Body of pancreas (tissue), 4 donors: ENCODE results near the gene WWOX. TPM values are rescaled to one million over a fixed set of nuclear protein-coding genes. Genes with fewer than 3 reads are reported as not detected.

Source experiments
- ATAC-seq: fragments of 150-250 bp; one replicate; pipeline ENCODE4 v1.9.1; 2016
- DNase-seq, 4 donors: peaks; one replicate each; pipeline ENCODE4 v3.0.0-alpha.2; 2019
- H3K27ac ChIP-seq, 4 donors: fragments of 200-600 bp; sonication (generic); 1 replicate in 3 of 4; 2 replicates in 1 of 4; pipeline versions ENCODE4 v1.5.1 to v1.6.1; 2016 to 2019; ENCODE audit warnings: mild to moderate bottlenecking in 1 of 4, mixed read lengths in 1 of 4, moderate library complexity in 1 of 4
- H3K27me3 ChIP-seq, 2 donors: fragments of 200-600 bp; sonication (generic); one replicate each; pipeline ENCODE4 v1.6.0; 2016; ENCODE audit warnings: mild to moderate bottlenecking in 1 of 2
- H3K36me3 ChIP-seq, 2 donors: fragments of 200-600 bp; sonication (generic); replicated peaks in 1 of 2; 2 replicates each; pipeline ENCODE4 v1.5.1; 2016; ENCODE audit warnings: low read depth in 2 of 2; ENCODE audit not compliant: insufficient read depth in 1 of 2
- H3K4me1 ChIP-seq: fragments of 200-600 bp; sonication (generic); one replicate; pipeline ENCODE4 v1.6.0; 2016
- H3K4me3 ChIP-seq, 2 donors: fragments of 200-600 bp; sonication (generic); 1 replicate in 1 of 2; 2 replicates in 1 of 2; pipeline ENCODE4 v1.5.1; 2016 to 2019
- H3K9me3 ChIP-seq, 3 donors: fragments of 200-600 bp; sonication (generic); 1 replicate in 2 of 3; 2 replicates in 1 of 3; pipeline ENCODE4 v1.5.1; 2016
- CTCF ChIP-seq, 7 experiments: fragments of 450-650 bp in 4 of 7; fragments of 200-600 bp in 3 of 7; sonication (generic) in 3 of 7; IDR thresholded peaks; one replicate each; pipeline ENCODE4 v1.5.1; 2016 to 2019; ENCODE audit warnings: antibody characterized with exemption in 7 of 7
- POLR2A ChIP-seq, 3 donors: fragments of 450-650 bp; IDR thresholded peaks; one replicate each; pipeline ENCODE4 v1.6.1; 2016; ENCODE audit warnings: antibody characterized with exemption in 3 of 3, mild to moderate bottlenecking in 2 of 3
- WGBS, 2 donors: methylation state at CpG; one replicate each; pipeline ENCODE4 v1.1.5; 2017; 5-methylcytosine and 5-hydroxymethylcytosine counted together
- intact Hi-C: fragments of 100-400 bp; cut with DNase I; formaldehyde crosslinking; loops from one replicate; pipeline ENCODE4 v1.15.1; 2023
- total RNA-seq, 2 donors: library from RNA; depleted of rRNA; stranded (reverse); fragments of >200 nt; gene quantifications; one replicate each; pipeline ENCODE4 v1.1.0, GENCODE V29; 2016

The WWOX gene
- total RNA-seq, 2 donors from 2014 or later, result 52.7 to 67.2 TPM

GRCh38 chr16:78684030-78684611, 584.7 kb downstream of the WWOX start:
- WGBS, 2 donors, result 88 to 89% methylated on average over 8 of the region's 8 CpGs
- H3K4me1 ChIP-seq, result no peaks in the 10 kb centered on the region
- peak in 1 of 4 donors; percentile 34 for DNase-seq
- intact Hi-C loops, result no loop called here
- TF ChIP-seq POLR2A (IDR thresholded peaks at IDR 0.05) (no peak), CTCF (IDR thresholded peaks at IDR 0.05) (no peak)
- no peaks in the 10 kb centered on the region for H3K9me3 ChIP-seq
- no peak overlapping the region for H3K4me3 ChIP-seq
- ATAC-seq, result peak; percentile 33
- H3K27ac ChIP-seq, result no peak overlapping the region
- H3K36me3 ChIP-seq, result no peaks in the 10 kb centered on the region
- H3K27me3 ChIP-seq, result no peaks in the 10 kb centered on the region

GRCh38 chr16:78684655-78685375, 585.4 kb downstream of the WWOX start:
- no peaks in the 10 kb centered on the region for H3K27me3 ChIP-seq
- no peaks in the 10 kb centered on the region for H3K9me3 ChIP-seq
- ATAC-seq (peak; percentile 27), DNase-seq (peak in 1 of 4 donors; percentile 28)
- no peaks in the 10 kb centered on the region for H3K4me1 ChIP-seq
- H3K27ac ChIP-seq, result no peak overlapping the region
- intact Hi-C loops, result no loop called here
- no peak overlapping the region for H3K4me3 ChIP-seq
- WGBS, 2 donors, result 74 to 84% methylated on average over 5 of the region's 5 CpGs
- no peaks in the 10 kb centered on the region for H3K36me3 ChIP-seq
- no peak for TF ChIP-seq CTCF (IDR thresholded peaks at IDR 0.05)
- TF ChIP-seq POLR2A (IDR thresholded peaks at IDR 0.05), result no peak

- intact Hi-C loops, result no loop called here
- Histone ChIP-seq H3K9me3 (no peaks in the 10 kb centered on the region), H3K27ac (no peak overlapping the region), H3K36me3 (no peaks in the 10 kb centered on the region), H3K4me1 (no peaks in the 10 kb centered on the region), H3K4me3 (no peak overlapping the region), H3K27me3 (no peaks in the 10 kb centered on the region)
- DNase-seq (no peak), ATAC-seq (no peak)
- WGBS, 2 donors, result 84 to 89% methylated on average over 5 of the region's 5 CpGs
- TF ChIP-seq CTCF (IDR thresholded peaks at IDR 0.05) (no peak), POLR2A (IDR thresholded peaks at IDR 0.05) (no peak)
Measured at GRCh38 chr16:78686601-78687000, 587.1 kb downstream of the WWOX start.

- Histone ChIP-seq H3K36me3 (no peaks in the 10 kb centered on the region), H3K27me3 (no peaks in the 10 kb centered on the region), H3K4me3 (no peak overlapping the region), H3K4me1 (no peaks in the 10 kb centered on the region), H3K9me3 (no peaks in the 10 kb centered on the region), H3K27ac (no peak overlapping the region)
- TF ChIP-seq CTCF (IDR thresholded peaks at IDR 0.05) (no peak), POLR2A (IDR thresholded peaks at IDR 0.05) (no peak)
- intact Hi-C loops, result no loop called here
- no peak for ATAC-seq
- WGBS, 2 donors, result 40 to 41% methylated on average over 2 of the region's 2 CpGs
- no peak for DNase-seq
Measured at GRCh38 chr16:78689028-78689427, 589.6 kb downstream of the WWOX start.

- no peak overlapping the region for H3K4me3 ChIP-seq
- H3K9me3 ChIP-seq, result no peaks in the 10 kb centered on the region
- DNase-seq (no peak), ATAC-seq (no peak)
- intact Hi-C loops, result no loop called here
- no peak overlapping the region for H3K27ac ChIP-seq
- no peaks in the 10 kb centered on the region for H3K36me3 ChIP-seq
- no peak for TF ChIP-seq CTCF (IDR thresholded peaks at IDR 0.05)
- no peak for TF ChIP-seq POLR2A (IDR thresholded peaks at IDR 0.05)
- no peaks in the 10 kb centered on the region for H3K4me1 ChIP-seq
- H3K27me3 ChIP-seq, result no peaks in the 10 kb centered on the region
Measured at GRCh38 chr16:78689536-78689935, 590.1 kb downstream of the WWOX start.
